Muscle of arm (tissue), 12 donors: ENCODE data around the gene L1CAM. TPM values are rescaled to one million over a fixed set of nuclear protein-coding genes. Genes with fewer than 3 reads are reported as not detected.
A peak's percentile ranks its signal among the peaks of the same experiment; 100 is the strongest.

Source experiments
- DNase-seq: peaks from one replicate; pipeline ENCODE4 v3.0.0-alpha.2; 2013
- polyA plus RNA-seq, 12 donors: library from polyadenylated mRNA; unstranded; fragments of 120-200 nt; gene quantifications; one replicate each; pipeline ENCODE4 v1.2.1, GENCODE V29; 2013; ENCODE audit not compliant: insufficient read length in 12 of 12

L1CAM gene
- polyA plus RNA-seq, 12 donors, result 1.7 to 11.7 (median 2.8) TPM; not detected in 1

GRCh38 chrX:153925739-153926551 lies 40.0 kb upstream of the L1CAM start, which contains the start of gene ARHGAP4:
Gene ARHGAP4, minus strand, starts transcription at chrX:153926264. Its CDS starts 62 bp downstream, at chrX:153926202.
- DNase-seq, result no peak

- DNase-seq, result no peak
Observed at GRCh38 chrX:153925387-153925738, 39.4 kb upstream of the L1CAM start.

- no peak for DNase-seq
Observed at GRCh38 chrX:153924149-153924861, 38.3 kb upstream of the L1CAM start.

- peak; percentile 73 for DNase-seq
Observed at GRCh38 chrX:153922932-153923857, 37.2 kb upstream of the L1CAM start.

GRCh38 chrX:153921511-153922446 lies 35.8 kb upstream of the L1CAM start:
- DNase-seq, result no peak

- no peak for DNase-seq
Observed at GRCh38 chrX:153921070-153921469, 35.1 kb upstream of the L1CAM start.

GRCh38 chrX:153920546-153920945 lies 34.6 kb upstream of the L1CAM start:
- DNase-seq, result no peak

GRCh38 chrX:153919281-153919680 lies 33.3 kb upstream of the L1CAM start:
- DNase-seq, result no peak

GRCh38 chrX:153917869-153918268 lies 31.9 kb upstream of the L1CAM start:
- no peak for DNase-seq

GRCh38 chrX:153913701-153914100 lies 27.7 kb upstream of the L1CAM start:
- no peak for DNase-seq

GRCh38 chrX:153913211-153913610 lies 27.2 kb upstream of the L1CAM start:
- no peak for DNase-seq

GRCh38 chrX:153911798-153912197 lies 25.8 kb upstream of the L1CAM start:
- no peak for DNase-seq

- no peak for DNase-seq
Observed at GRCh38 chrX:153910446-153910845, 24.5 kb upstream of the L1CAM start.

GRCh38 chrX:153909980-153910360 lies 24.0 kb upstream of the L1CAM start:
- DNase-seq, result no peak

- no peak for DNase-seq
Observed at GRCh38 chrX:153909024-153909979, 23.3 kb upstream of the L1CAM start.

GRCh38 chrX:153908219-153908860 lies 22.4 kb upstream of the L1CAM start:
- no peak for DNase-seq

- DNase-seq, result no peak
Observed at GRCh38 chrX:153907456-153907855, 21.5 kb upstream of the L1CAM start.

- no peak for DNase-seq
Observed at GRCh38 chrX:153906126-153906917, 20.3 kb upstream of the L1CAM start.
